Measurements from ENCODE around the gene HPSE. TPM values are rescaled to one million over a fixed set of nuclear protein-coding genes. Genes with fewer than 3 reads are reported as not detected.

HPSE gene
- total and polyA plus RNA-seq, 2 donors (not counting 1 experiment from before 2014, with no cell fraction given) = 1.3 to 2.6 TPM

- Histone ChIP-seq H3K79me2 (ENCODE audit: control insufficient read depth, insufficient read depth, low read length) (no peaks in the 10 kb centered on the region), H3K27me3 (replicated peaks in 1 of 4; ENCODE audit: control extremely low read depth in 1 of 4, control insufficient read depth in 3 of 4, insufficient read depth in 4 of 4, low read length in 3 of 4) (no peaks in the 10 kb centered on the region), H3K36me3 (replicated peaks in 1 of 2; ENCODE audit: control extremely low read depth in 1 of 2, control insufficient read depth in 1 of 2, extremely low read depth in 1 of 2, insufficient read depth in 2 of 2, low read length in 1 of 2) (peaks cover 6 to 31% of the 10 kb centered on the region in 2 experiments), H3K27ac (ENCODE audit: low read length in 2 of 2) (no peak overlapping the region), H3K4me3 (ENCODE audit: control extremely low read depth in 1 of 5, extremely low read depth in 1 of 5, insufficient read depth in 1 of 5, low read depth in 2 of 5, low read length in 4 of 5) (no peak overlapping the region), H2AFZ (ENCODE audit: insufficient read depth, low read depth, low read length, poor library complexity, severe bottlenecking) (no peak overlapping the region), H3K4me2 (replicated peaks; ENCODE audit: low read depth, low read length, poor library complexity, severe bottlenecking) (no peak overlapping the region), H3K9me3 (ENCODE audit: control extremely low read depth in 1 of 3, control insufficient read depth in 2 of 3, insufficient read depth in 1 of 3, low read length in 2 of 3) (no peaks in the 10 kb centered on the region), H4K20me1 (ENCODE audit: control insufficient read depth, insufficient read depth, low read length, poor library complexity, severe bottlenecking) (no peaks in the 10 kb centered on the region), H3K4me1 (ENCODE audit: control insufficient read depth in 2 of 2, insufficient read depth in 2 of 2, low read length in 2 of 2) (peaks cover 16 to 31% of the 10 kb centered on the region in 2 donors), H3K9ac (ENCODE audit: low read length) (no peak overlapping the region)
- H3K27me3 Mint-ChIP-seq = no peaks in the 10 kb centered on the region
- WGBS (ENCODE audit: insufficient coverage) = no CpG with 5 or more reads among the region's 1 CpG
- H3K4me1 Mint-ChIP-seq = peaks cover 35% of the 10 kb centered on the region
- TF ChIP-seq EZH2 (IDR thresholded peaks at IDR 0.05; ENCODE audit: borderline replicate concordance, insufficient read depth, low read depth, low read length, poor library complexity, severe bottlenecking) (no peak), CTCF (IDR thresholded peaks at IDR 0.05) (no peak)
- ATAC-seq (ENCODE audit: low read depth) (no peak), DNase-seq (no peak)
- intact Hi-C loops (cut with micrococcal nuclease) = no loop called here
- ChIA-PET CTCF (interaction anchor here (1.0 to 3.5 kb wide), 2 partner anchors 9 to 11 kb away, joined by 3 to 34 read pairs; no protein-coding TSS in a partner anchor), POLR2A (no interaction called here)
- no peaks in the 10 kb centered on the region for H3K9me3 Mint-ChIP-seq (ENCODE audit: insufficient read depth)
- H3K27ac Mint-ChIP-seq = no peak overlapping the region
- H3K4me3 Mint-ChIP-seq = no peak overlapping the region
Measured at GRCh38 chr4:83269256-83269655, 65.4 kb downstream of the HPSE start.

GRCh38 chr4:83268491-83268890 lies 66.2 kb downstream of the HPSE start:
- Histone ChIP-seq H3K36me3 (replicated peaks in 1 of 2; ENCODE audit: control extremely low read depth in 1 of 2, control insufficient read depth in 1 of 2, extremely low read depth in 1 of 2, insufficient read depth in 2 of 2, low read length in 1 of 2) (peaks cover 6 to 33% of the 10 kb centered on the region in 2 experiments), H3K4me3 (ENCODE audit: control extremely low read depth in 1 of 5, extremely low read depth in 1 of 5, insufficient read depth in 1 of 5, low read depth in 2 of 5, low read length in 4 of 5) (no peak overlapping the region), H4K20me1 (ENCODE audit: control insufficient read depth, insufficient read depth, low read length, poor library complexity, severe bottlenecking) (no peaks in the 10 kb centered on the region), H3K9me3 (ENCODE audit: control extremely low read depth in 1 of 3, control insufficient read depth in 2 of 3, insufficient read depth in 1 of 3, low read length in 2 of 3) (no peaks in the 10 kb centered on the region), H3K27me3 (replicated peaks in 1 of 4; ENCODE audit: control extremely low read depth in 1 of 4, control insufficient read depth in 3 of 4, insufficient read depth in 4 of 4, low read length in 3 of 4) (no peaks in the 10 kb centered on the region), H2AFZ (ENCODE audit: insufficient read depth, low read depth, low read length, poor library complexity, severe bottlenecking) (no peak overlapping the region), H3K4me1 (ENCODE audit: control insufficient read depth in 2 of 2, insufficient read depth in 2 of 2, low read length in 2 of 2) (peaks cover 12 to 23% of the 10 kb centered on the region in 2 donors), H3K9ac (ENCODE audit: low read length) (no peak overlapping the region), H3K27ac (ENCODE audit: low read length in 2 of 2) (no peak overlapping the region), H3K79me2 (ENCODE audit: control insufficient read depth, insufficient read depth, low read length) (no peaks in the 10 kb centered on the region), H3K4me2 (replicated peaks; ENCODE audit: low read depth, low read length, poor library complexity, severe bottlenecking) (no peak overlapping the region)
- WGBS (ENCODE audit: insufficient coverage) = no CpG with 5 or more reads among the region's 2 CpGs
- TF ChIP-seq EZH2 (IDR thresholded peaks at IDR 0.05; ENCODE audit: borderline replicate concordance, insufficient read depth, low read depth, low read length, poor library complexity, severe bottlenecking) (no peak), CTCF (IDR thresholded peaks at IDR 0.05) (no peak)
- Mint-ChIP-seq H3K27ac (no peak overlapping the region), H3K27me3 (no peaks in the 10 kb centered on the region), H3K4me1 (peaks cover 30% of the 10 kb centered on the region), H3K4me3 (no peak overlapping the region), H3K9me3 (ENCODE audit: insufficient read depth) (no peaks in the 10 kb centered on the region)
- POLR2A ChIA-PET = interaction anchor here (0.6 kb wide), 1 partner anchor 15 kb away, joined by 5 read pairs; no protein-coding TSS in a partner anchor
- DNase-seq (no peak), ATAC-seq (ENCODE audit: low read depth) (no peak)
- CTCF ChIA-PET = interaction anchor here (1.0 to 3.5 kb wide), 6 partner anchors 8 to 194 kb away, joined by 3 to 34 read pairs (median 5); partner anchors contain the start of gene COQ2
- intact Hi-C loops (cut with micrococcal nuclease) = no loop called here
